Activated CD8-positive, alpha-beta T cell treated with anti-CD3 and anti-CD28 coated beads, Interleukin-2, amount 10 ng/mL, durations not matched to agents 7 days and 5 days (primary cell): ENCODE results near the gene TSPAN4. TPM values are rescaled to one million over a fixed set of nuclear protein-coding genes. Genes with fewer than 3 reads are reported as not detected.

Experiments used
- ATAC-seq: fragments of 150-1000 bp; cut with Tn5 transposase; one replicate; pipeline ENCODE4 v1.10.0; 2021; ENCODE audit warnings: moderate library complexity
- CTCF ChIA-PET: fragments of 350-600 bp; sonication (Branson Sonifier 250); formaldehyde crosslinking; loops from one replicate; lab custom pipeline; 2021; ENCODE audit warnings: antibody characterized with exemption; lab: Charles Lee
- POLR2A ChIA-PET: fragments of 350-600 bp; sonication (Branson Sonifier 250); formaldehyde crosslinking; loops from one replicate; lab custom pipeline; 2021; ENCODE audit warnings: antibody characterized with exemption; lab: Charles Lee
- DNase-seq: peaks from one replicate; pipeline ENCODE4 v3.0.0-alpha.2; 2020
- H3K27ac Mint-ChIP-seq: one replicate; pipeline ENCODE4 v1.8.0; 2021; ENCODE audit warnings: mild to moderate bottlenecking, mixed read lengths
- H3K27me3 Mint-ChIP-seq: one replicate; pipeline ENCODE4 v1.8.0; 2021; ENCODE audit warnings: low read depth, mixed read lengths
- H3K36me3 Mint-ChIP-seq: one replicate; pipeline ENCODE4 v1.8.0; 2021; ENCODE audit warnings: low read depth, mixed read lengths
- H3K4me1 Mint-ChIP-seq: one replicate; pipeline ENCODE4 v1.8.0; 2021; ENCODE audit warnings: low read depth, mixed read lengths
- H3K4me3 Mint-ChIP-seq: one replicate; pipeline ENCODE4 v1.8.0; 2021; ENCODE audit warnings: mild to moderate bottlenecking, mixed read lengths
- H3K9me3 Mint-ChIP-seq: one replicate; pipeline ENCODE4 v1.8.0; 2022; ENCODE audit warnings: mixed read lengths; ENCODE audit not compliant: insufficient read depth
- total RNA-seq, 2 experiments: library from RNA; stranded (reverse); gene quantifications; one replicate each; pipeline ENCODE4 v1.2.3, GENCODE V29; 2021

Gene TSPAN4
- total RNA-seq, 2 experiments from 2014 or later, result 20.0 to 21.7 TPM

GRCh38 chr11:911031-911889 is 68.6 kb downstream of the TSPAN4 start:
- Mint-ChIP-seq H3K27me3 (no peaks in the 10 kb centered on the region), H3K4me3 (peak overlapping the region; percentile 88), H3K36me3 (no peaks in the 10 kb centered on the region), H3K27ac (peak overlapping the region; percentile 86), H3K4me1 (peaks cover 15% of the 10 kb centered on the region), H3K9me3 (no peaks in the 10 kb centered on the region)
- ChIA-PET POLR2A (interaction anchor here (0.6 to 1.9 kb wide), 4 partner anchors 11 to 68 kb away, joined by 3 to 5 read pairs (median 3); partner anchors contain the start of gene TSPAN4), CTCF (interaction anchor here (0.8 to 1.9 kb wide), 6 partner anchors 11 to 140 kb away, joined by 3 to 5 read pairs (median 3); no protein-coding TSS in a partner anchor)
- peak; percentile 54 for DNase-seq
- ATAC-seq, result peak; percentile 38

- Mint-ChIP-seq H3K9me3 (no peaks in the 10 kb centered on the region), H3K4me1 (peaks cover 15% of the 10 kb centered on the region), H3K27ac (peak overlapping the region; percentile 86), H3K36me3 (no peaks in the 10 kb centered on the region), H3K4me3 (peak overlapping the region; percentile 88), H3K27me3 (no peaks in the 10 kb centered on the region)
- ChIA-PET POLR2A (interaction anchor here (1.9 kb wide), 1 partner anchor 10 kb away, joined by 5 read pairs; no protein-coding TSS in a partner anchor), CTCF (interaction anchor here (0.8 to 1.5 kb wide), 3 partner anchors 13 to 65 kb away, joined by 3 read pairs; no protein-coding TSS in a partner anchor)
- no peak for DNase-seq
- ATAC-seq, result no peak
Measured at GRCh38 chr11:911890-912219, 69.2 kb downstream of the TSPAN4 start.

- Mint-ChIP-seq H3K4me1 (peaks cover 15% of the 10 kb centered on the region), H3K27ac (no peak overlapping the region), H3K36me3 (no peaks in the 10 kb centered on the region), H3K27me3 (no peaks in the 10 kb centered on the region), H3K4me3 (peak overlapping the region; percentile 88), H3K9me3 (no peaks in the 10 kb centered on the region)
- CTCF ChIA-PET, result interaction anchor here (0.8 kb wide), 1 partner anchor 13 kb away, joined by 3 read pairs; no protein-coding TSS in a partner anchor
- POLR2A ChIA-PET, result interaction anchor here (1.9 kb wide), 1 partner anchor 10 kb away, joined by 5 read pairs; no protein-coding TSS in a partner anchor
- no peak for DNase-seq
- no peak for ATAC-seq
Measured at GRCh38 chr11:912266-912665, 69.6 kb downstream of the TSPAN4 start.

GRCh38 chr11:913043-913442 is 70.4 kb downstream of the TSPAN4 start:
- Mint-ChIP-seq H3K27me3 (no peaks in the 10 kb centered on the region), H3K27ac (no peak overlapping the region), H3K9me3 (no peaks in the 10 kb centered on the region), H3K36me3 (no peaks in the 10 kb centered on the region), H3K4me1 (peaks cover 15% of the 10 kb centered on the region), H3K4me3 (no peak overlapping the region)
- ChIA-PET CTCF (interaction anchor here (1.1 kb wide), 1 partner anchor 12 kb away, joined by 3 read pairs; no protein-coding TSS in a partner anchor), POLR2A (no interaction called here)
- DNase-seq, result no peak
- ATAC-seq, result no peak

- peaks cover 14% of the 10 kb centered on the region for H3K4me1 Mint-ChIP-seq
- no peak for DNase-seq
- ATAC-seq, result no peak
- H3K36me3 Mint-ChIP-seq, result no peaks in the 10 kb centered on the region
- ChIA-PET CTCF (interaction anchor here (1.1 kb wide), 1 partner anchor 11 kb away, joined by 3 read pairs; no protein-coding TSS in a partner anchor), POLR2A (no interaction called here)
- H3K27me3 Mint-ChIP-seq, result no peaks in the 10 kb centered on the region
- H3K27ac Mint-ChIP-seq, result no peak overlapping the region
- H3K9me3 Mint-ChIP-seq, result no peaks in the 10 kb centered on the region
- H3K4me3 Mint-ChIP-seq, result no peak overlapping the region
Measured at GRCh38 chr11:914204-914603, 71.6 kb downstream of the TSPAN4 start.

- H3K36me3 Mint-ChIP-seq, result no peaks in the 10 kb centered on the region
- H3K9me3 Mint-ChIP-seq, result no peaks in the 10 kb centered on the region
- peaks cover 8% of the 10 kb centered on the region for H3K4me1 Mint-ChIP-seq
- ChIA-PET CTCF (no interaction called here), POLR2A (no interaction called here)
- H3K27ac Mint-ChIP-seq, result no peak overlapping the region
- no peak for ATAC-seq
- no peak overlapping the region for H3K4me3 Mint-ChIP-seq
- no peaks in the 10 kb centered on the region for H3K27me3 Mint-ChIP-seq
- no peak for DNase-seq
Measured at GRCh38 chr11:914747-915501, 72.3 kb downstream of the TSPAN4 start.

Other genes starting within 250 kb of the TSPAN4 start
- gene IRF7, start 226.9 kb upstream of the TSPAN4 start, total RNA-seq, result 100 to 1,000 TPM; 120 to 136 TPM
- gene CDHR5, start 217.9 kb upstream of the TSPAN4 start, total RNA-seq, result not detected
- gene SCT, start 215.7 kb upstream of the TSPAN4 start, total RNA-seq, result not detected
- under 1 TPM; 0.42 to 0.76 TPM for gene DRD4, start 205.6 kb upstream of the TSPAN4 start, total RNA-seq
- 10 to 100 TPM; 34.1 to 36.7 TPM for gene DEAF1, start 147.6 kb upstream of the TSPAN4 start, total RNA-seq
- gene TMEM80, start 147.0 kb upstream of the TSPAN4 start, total RNA-seq, result 10 to 100 TPM; 27.1 to 29.8 TPM
- gene EPS8L2, start 136.6 kb upstream of the TSPAN4 start, total RNA-seq, result 10 to 100 TPM; 13.9 to 15.0 TPM
- 100 to 1,000 TPM; 278 to 289 TPM for gene TALDO1, start 95.4 kb upstream of the TSPAN4 start, total RNA-seq
- gene GATD1, start 65.4 kb upstream of the TSPAN4 start, total RNA-seq, result 10 to 100 TPM; 52.1 to 63.2 TPM
- gene CEND1, start 52.8 kb upstream of the TSPAN4 start, total RNA-seq, result 1 to 10 TPM in 1 of 2 experiments, under 1 TPM in 1; 0.61 to 1.9 TPM
- gene SLC25A22, start 44.6 kb upstream of the TSPAN4 start, total RNA-seq, result 10 to 100 TPM; 51.2 to 56.4 TPM
- 10 to 100 TPM; 59.3 to 60.5 TPM for gene PIDD1, start 37.6 kb upstream of the TSPAN4 start, total RNA-seq
- gene RPLP2, start 32.9 kb upstream of the TSPAN4 start, total RNA-seq, result 1,000 to 10,000 TPM; 2,268 to 2,338 TPM
- gene PNPLA2, start 23.9 kb upstream of the TSPAN4 start, total RNA-seq, result 10 to 100 TPM; 67.3 to 76.6 TPM
- 10 to 100 TPM; 17.2 to 18.7 TPM for gene CRACR2B, start 14.9 kb upstream of the TSPAN4 start, total RNA-seq
- 10 to 100 TPM; 27.0 to 29.7 TPM for gene CD151, start 9.9 kb upstream of the TSPAN4 start, total RNA-seq
- gene POLR2L, start 323 bp upstream of the TSPAN4 start, total RNA-seq, result 100 to 1,000 TPM; 127 to 140 TPM
- 10 to 100 TPM; 46.1 to 48.4 TPM for gene CHID1, start 68.0 kb downstream of the TSPAN4 start, total RNA-seq
- gene AP2A2, start 83.0 kb downstream of the TSPAN4 start, total RNA-seq, result 10 to 100 TPM; 40.1 to 54.0 TPM
- not detected for gene MUC6, start 193.9 kb downstream of the TSPAN4 start, total RNA-seq
- not detected for gene MUC2, start 232.0 kb downstream of the TSPAN4 start, total RNA-seq